SK-N-SH treated with all-trans-retinoic acid at 6 μM for 48 hours (cell line): ENCODE results near the gene GLMP.

Experiments
- BACH2 ChIP-seq: fragments of 250-450 bp; sonication (Bioruptor Pico); IDR thresholded peaks from 2 replicates; pipeline ENCODE4 v1.9.0; 2021; ENCODE audit warnings: mild to moderate bottlenecking, borderline replicate concordance
- GLIS3 ChIP-seq: fragments of 250-450 bp; sonication (Bioruptor Pico); IDR thresholded peaks from 2 replicates; pipeline ENCODE4 v1.5.0; 2020; ENCODE audit warnings: mild to moderate bottlenecking, moderate library complexity

DNA sequence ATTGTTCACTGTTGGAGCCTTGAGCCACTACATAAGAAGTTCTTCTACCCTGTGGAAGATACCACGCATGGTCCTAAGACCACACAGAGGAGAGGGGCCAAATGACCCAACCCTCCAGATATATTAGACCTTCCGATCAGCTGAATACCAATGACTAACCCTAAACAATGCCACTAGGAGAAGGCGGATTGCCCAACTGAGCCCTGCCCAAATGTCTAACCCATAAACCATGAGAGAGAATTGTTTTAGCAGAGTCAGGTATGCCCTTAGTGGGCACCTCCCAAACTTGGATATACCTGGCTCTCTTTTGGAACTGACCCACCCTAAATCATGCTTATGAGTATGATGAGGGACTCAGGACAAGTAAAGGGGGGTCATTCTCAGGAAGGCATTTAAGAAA, 25.2 kb downstream of the GLMP start:
- TF ChIP-seq GLIS3 (CRISPR knock-in tag): no peak
- TF ChIP-seq BACH2 (CRISPR knock-in tag): no peak
